ENCODE measurements around the gene ZBTB45.

The ZBTB45 gene

GRCh38 chr19:58558623-58559274, 39.1 kb upstream of the ZBTB45 start:
- peak overlapping the region; percentile 78 for H3K4me3 ChIP-seq (ENCODE audit: low read depth, low read length)
- in situ Hi-C loops (cut with HindIII; ENCODE audit: low sequenced_read_pairs): no loop called here
- no peak for TF ChIP-seq CTCF (IDR thresholded peaks at IDR 0.05; ENCODE audit: low read depth, low read length, missing control alignments)
- peak; percentile 97 for DNase-seq (ENCODE audit: low read depth)

- no peak for DNase-seq (ENCODE audit: low read depth)
- no peak for TF ChIP-seq CTCF (IDR thresholded peaks at IDR 0.05; ENCODE audit: low read depth, low read length, missing control alignments)
- H3K4me3 ChIP-seq (ENCODE audit: low read depth, low read length): peak within 1 kb of the TSS; percentile 78
- in situ Hi-C loops (cut with HindIII; ENCODE audit: low sequenced_read_pairs): no loop called here
Measured at GRCh38 chr19:58558066-58558622, 38.5 kb upstream of the ZBTB45 start, which contains the start of gene UBE2M. TSS of gene UBE2M (minus strand) at chr19:58558611. CDS start at chr19:58558381, 230 bp downstream.

- DNase-seq (ENCODE audit: low read depth): no peak
- in situ Hi-C loops (cut with HindIII; ENCODE audit: low sequenced_read_pairs): no loop called here
- TF ChIP-seq CTCF (IDR thresholded peaks at IDR 0.05; ENCODE audit: low read depth, low read length, missing control alignments): no peak
- peak overlapping the region; percentile 78 for H3K4me3 ChIP-seq (ENCODE audit: low read depth, low read length)
Measured at GRCh38 chr19:58557221-58558065, 37.8 kb upstream of the ZBTB45 start.

GRCh38 chr19:58556622-58557220, 37.1 kb upstream of the ZBTB45 start:
- H3K4me3 ChIP-seq (ENCODE audit: low read depth, low read length): peak overlapping the region; percentile 78
- in situ Hi-C loops (cut with HindIII; ENCODE audit: low sequenced_read_pairs): no loop called here
- DNase-seq (ENCODE audit: low read depth): no peak
- TF ChIP-seq CTCF (IDR thresholded peaks at IDR 0.05; ENCODE audit: low read depth, low read length, missing control alignments): no peak

- in situ Hi-C loops (cut with HindIII; ENCODE audit: low sequenced_read_pairs): no loop called here
- no peak overlapping the region for H3K4me3 ChIP-seq (ENCODE audit: low read depth, low read length)
- TF ChIP-seq CTCF (IDR thresholded peaks at IDR 0.05; ENCODE audit: low read depth, low read length, missing control alignments): no peak
- no peak for DNase-seq (ENCODE audit: low read depth)
Measured at GRCh38 chr19:58555920-58556621, 36.5 kb upstream of the ZBTB45 start.

Measured in astrocyte of the cerebellum (primary cell).